SU-DHL-6 (cell line): ENCODE data around the gene C1orf50.

Experiments
- EZH2phosphoT487 ChIP-seq: fragments of 200-600 bp; sonication (generic), shearing (Covaris generic); conservative IDR thresholded peaks from 2 replicates; pipeline ENCODE4 v1.6.1; 2018; ENCODE audit warnings: mild to moderate bottlenecking, antibody characterized with exemption, low read length, moderate library complexity, mixed read lengths
- TF ChIP-seq, protein P1 (sequence below): fragments of 200-600 bp; sonication (generic); IDR thresholded peaks from one replicate; pipeline ENCODE4 v1.5.1; 2017; ENCODE audit warnings: antibody characterized with exemption, mild to moderate bottlenecking, low read length, moderate library complexity; ENCODE audit not compliant: insufficient read depth, poor library complexity, severe bottlenecking

DNA sequence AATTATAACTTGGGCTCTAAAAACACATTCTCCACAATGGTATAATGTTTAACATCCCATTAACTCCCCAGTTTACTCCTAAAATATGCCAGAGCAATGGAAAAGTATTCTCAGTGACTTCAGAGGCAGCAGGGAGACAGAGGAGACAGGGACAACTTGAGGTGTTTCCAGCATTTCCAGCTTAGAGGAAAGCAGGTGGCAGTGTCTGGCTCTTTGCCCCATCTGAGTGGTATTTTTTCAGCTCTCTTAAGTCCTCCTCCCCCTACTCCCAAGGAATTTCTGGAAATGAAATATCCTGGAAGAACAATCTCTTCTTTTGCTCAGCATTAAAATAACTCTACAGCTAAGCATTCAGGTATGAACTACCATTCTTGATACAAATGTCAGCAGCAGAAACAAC lies 39.1 kb downstream of the C1orf50 start:
- TF ChIP-seq, protein P1, sequence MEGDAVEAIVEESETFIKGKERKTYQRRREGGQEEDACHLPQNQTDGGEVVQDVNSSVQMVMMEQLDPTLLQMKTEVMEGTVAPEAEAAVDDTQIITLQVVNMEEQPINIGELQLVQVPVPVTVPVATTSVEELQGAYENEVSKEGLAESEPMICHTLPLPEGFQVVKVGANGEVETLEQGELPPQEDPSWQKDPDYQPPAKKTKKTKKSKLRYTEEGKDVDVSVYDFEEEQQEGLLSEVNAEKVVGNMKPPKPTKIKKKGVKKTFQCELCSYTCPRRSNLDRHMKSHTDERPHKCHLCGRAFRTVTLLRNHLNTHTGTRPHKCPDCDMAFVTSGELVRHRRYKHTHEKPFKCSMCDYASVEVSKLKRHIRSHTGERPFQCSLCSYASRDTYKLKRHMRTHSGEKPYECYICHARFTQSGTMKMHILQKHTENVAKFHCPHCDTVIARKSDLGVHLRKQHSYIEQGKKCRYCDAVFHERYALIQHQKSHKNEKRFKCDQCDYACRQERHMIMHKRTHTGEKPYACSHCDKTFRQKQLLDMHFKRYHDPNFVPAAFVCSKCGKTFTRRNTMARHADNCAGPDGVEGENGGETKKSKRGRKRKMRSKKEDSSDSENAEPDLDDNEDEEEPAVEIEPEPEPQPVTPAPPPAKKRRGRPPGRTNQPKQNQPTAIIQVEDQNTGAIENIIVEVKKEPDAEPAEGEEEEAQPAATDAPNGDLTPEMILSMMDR = no peak
- no peak for TF ChIP-seq EZH2phosphoT487
